IMR-90 (cell line): ENCODE results near the gene RTF1. TPM values are rescaled to one million over a fixed set of nuclear protein-coding genes. Genes with fewer than 3 reads are reported as not detected.

Experiments used
- ATAC-seq: fragments of 200-7000 bp; cut with Tn5 transposase; 2 replicates; pipeline ENCODE4 v1.9.1; 2020; ENCODE audit warnings: low read depth, mild to moderate bottlenecking, moderate library complexity
- BruUV-seq: library from RNA; stranded (reverse); fragments of 400-500 nt; replicated peaks from 2 replicates; lab custom pipeline; 2021; lab: Mats Ljungman, UMichigan
- CTCF ChIA-PET: fragments of 300-600 bp; formaldehyde crosslinking; extraction: SDS; loops from one replicate; lab custom pipeline; 2021; ENCODE audit warnings: antibody characterized with exemption; lab: Yijun Ruan, JAX
- POLR2A ChIA-PET: fragments of 300-600 bp; sonication (Branson Sonifier 250); formaldehyde crosslinking; loops from one replicate; lab custom pipeline; 2022; ENCODE audit warnings: antibody characterized with exemption; ENCODE audit not compliant: unreplicated experiment; lab: Charles Lee
- DNase-seq: peaks from one replicate; pipeline ENCODE4 v3.0.0; 2013
- H2AFZ ChIP-seq: replicated peaks from 2 replicates; pipeline ENCODE3; 2013; ENCODE audit warnings: low read length, mild to moderate bottlenecking; ENCODE audit not compliant: poor library complexity
- H2AK5ac ChIP-seq: 2 replicates; pipeline ENCODE4 v1.6.1; 2013; ENCODE audit warnings: low read depth, low read length, inconsistent platforms
- H2AK9ac ChIP-seq: replicated peaks from 2 replicates; pipeline ENCODE3; 2013; ENCODE audit warnings: mild to moderate bottlenecking, low read depth, low read length, moderate library complexity; ENCODE audit not compliant: poor library complexity
- H2BK120ac ChIP-seq: 2 replicates; pipeline ENCODE4 v1.6.1; 2013; ENCODE audit warnings: low read depth, low read length, inconsistent platforms
- H2BK15ac ChIP-seq: 3 replicates; pipeline ENCODE4 v1.6.1; 2013; ENCODE audit warnings: low read depth, low read length, inconsistent platforms
- H2BK20ac ChIP-seq: 2 replicates; pipeline ENCODE4 v1.6.1; 2013; ENCODE audit warnings: low read depth, mild to moderate bottlenecking, inconsistent platforms, low read length, moderate library complexity
- H2BK5ac ChIP-seq: 2 replicates; pipeline ENCODE4 v1.6.1; 2013; ENCODE audit warnings: mild to moderate bottlenecking, low read depth, low read length, inconsistent platforms; ENCODE audit not compliant: poor library complexity, severe bottlenecking
- H3K14ac ChIP-seq: replicated peaks from 2 replicates; pipeline ENCODE4 v1.6.1; 2013; ENCODE audit warnings: low read depth, low read length, inconsistent platforms
- H3K18ac ChIP-seq: 2 replicates; pipeline ENCODE4 v1.6.1; 2013; ENCODE audit warnings: low read depth, low read length, control low read depth
- H3K23ac ChIP-seq: 2 replicates; pipeline ENCODE4 v1.6.1; 2013; ENCODE audit warnings: low read depth, low read length, inconsistent platforms
- H3K27ac ChIP-seq: 2 replicates; pipeline ENCODE4 v1.5.1; 2013; ENCODE audit warnings: mild to moderate bottlenecking, control low read depth, low read length; ENCODE audit not compliant: insufficient read depth
- H3K27me3 ChIP-seq: 2 replicates; pipeline ENCODE4 v1.6.1; 2013; ENCODE audit warnings: low read length; ENCODE audit not compliant: control insufficient read depth, insufficient read depth
- H3K36me3 ChIP-seq: 2 replicates; pipeline ENCODE4 v1.6.1; 2013; ENCODE audit warnings: low read length, mixed read lengths; ENCODE audit not compliant: control insufficient read depth, insufficient read depth
- H3K4ac ChIP-seq: 2 replicates; pipeline ENCODE4 v1.6.1; 2013; ENCODE audit warnings: low read depth, low read length, inconsistent platforms
- H3K4me1 ChIP-seq: 2 replicates; pipeline ENCODE4 v1.6.1; 2013; ENCODE audit warnings: low read length, mixed read lengths; ENCODE audit not compliant: control insufficient read depth, insufficient read depth
- H3K4me2 ChIP-seq: 2 replicates; pipeline ENCODE4 v1.6.1; 2013; ENCODE audit warnings: low read depth, mild to moderate bottlenecking, control low read depth, low read length, moderate library complexity
- H3K4me3 ChIP-seq: 2 replicates; pipeline ENCODE4 v1.5.1; 2013; ENCODE audit warnings: low read depth, mild to moderate bottlenecking, control low read depth, low read length, moderate library complexity; ENCODE audit not compliant: insufficient read depth
- H3K56ac ChIP-seq: 2 replicates; pipeline ENCODE4 v1.6.1; 2013; ENCODE audit warnings: low read length, inconsistent platforms; ENCODE audit not compliant: insufficient read depth; ENCODE audit errors: extremely low read depth
- H3K79me1 ChIP-seq, 2 experiments: 2 replicates each; pipeline ENCODE4 v1.6.1; 2013; ENCODE audit warnings: low read length in 2 of 2, inconsistent platforms in 1 of 2, low read depth in 1 of 2
- H3K9ac ChIP-seq: 2 replicates; pipeline ENCODE4 v1.6.1; 2013; ENCODE audit warnings: low read depth, low read length, control low read depth
- H3K9me1 ChIP-seq: 2 replicates; pipeline ENCODE4 v1.6.1; 2013; ENCODE audit warnings: low read length, inconsistent platforms; ENCODE audit not compliant: insufficient read depth
- H3K9me3 ChIP-seq: 2 replicates; pipeline ENCODE4 v1.6.1; 2013; ENCODE audit warnings: low read length; ENCODE audit not compliant: control insufficient read depth, insufficient read depth
- H4K20me1 ChIP-seq: 2 replicates; pipeline ENCODE4 v1.6.1; 2013; ENCODE audit warnings: low read length, inconsistent platforms; ENCODE audit not compliant: insufficient read depth
- H4K5ac ChIP-seq: 2 replicates; pipeline ENCODE4 v1.6.1; 2013; ENCODE audit warnings: mild to moderate bottlenecking, low read depth, low read length, control low read depth
- H4K8ac ChIP-seq, 2 experiments: 2 replicates each; pipeline ENCODE4 v1.6.1; 2013; ENCODE audit warnings: low read depth in 2 of 2, low read length in 2 of 2, control low read depth in 1 of 2, inconsistent platforms in 1 of 2
- H4K91ac ChIP-seq: 2 replicates; pipeline ENCODE4 v1.6.1; 2013; ENCODE audit warnings: low read depth, low read length, inconsistent platforms; ENCODE audit not compliant: insufficient read depth
- CEBPB ChIP-seq: IDR thresholded peaks from 2 replicates; pipeline ENCODE4 v1.6.1; 2012; ENCODE audit warnings: low read depth, low read length, improper control_type of control experiment
- CTCF ChIP-seq: conservative IDR thresholded peaks from 2 replicates; pipeline ENCODE4 v1.5.1; 2012; ENCODE audit warnings: mild to moderate bottlenecking, low read depth, low read length, improper control_type of control experiment
- FOS ChIP-seq: fragments of 150-350 bp; IDR thresholded peaks from 2 replicates; pipeline ENCODE4 v1.6.1; 2016; ENCODE audit warnings: low read depth, low read length
- POLR2A ChIP-seq: IDR thresholded peaks from 2 replicates; pipeline ENCODE4 v1.6.1; 2012; ENCODE audit warnings: mild to moderate bottlenecking, low read depth, low read length
- WGBS, 2 experiments: methylation state at CpG; one replicate each; pipeline versions ENCODE4 v1.1.5 to v1.1.7; 2013; ENCODE audit warnings: missing lambda C conversion rate in 2 of 2; ENCODE audit not compliant: insufficient read length in 1 of 2; ENCODE audit errors: extremely low coverage in 2 of 2; 5-methylcytosine and 5-hydroxymethylcytosine counted together
- dilution Hi-C: fragments of 300-500 bp; cut with HindIII; formaldehyde crosslinking; loops from one replicate; pipeline ENCODE4 v1.14.3; 2018; ENCODE audit warnings: low sequenced_read_pairs; ENCODE audit not compliant: unreplicated experiment
- in situ Hi-C: fragments of 300-500 bp; cut with MboI; formaldehyde crosslinking; loops from 3 replicates; pipeline ENCODE4 v1.14.3; 2019; ENCODE audit warnings: low sequenced_read_pairs, inconsistent platforms, mixed read lengths
- intact Hi-C: fragments of 100-400 bp; cut with micrococcal nuclease; formaldehyde crosslinking; loops from 2 replicates; pipeline ENCODE4 v1.10.0; 2022
- polyA plus RNA-seq, 3 experiments: library from polyadenylated mRNA; depleted of rRNA; stranded (reverse); fragments of >200 nt; gene quantifications; 2 replicates each; pipeline ENCODE4 v1.2.3, GENCODE V29; 2012; ENCODE audit warnings: low replicate concordance in 1 of 3
- total RNA-seq: library from RNA; depleted of rRNA; stranded (reverse); fragments of >200 nt; gene quantifications from 2 replicates; pipeline ENCODE4 v1.2.3, GENCODE V29; 2012

Gene RTF1
- total and polyA plus RNA-seq, 2 of the 4 experiments (the other 2 are of a cell fraction) = 15.1 to 24.3 TPM

DNA sequence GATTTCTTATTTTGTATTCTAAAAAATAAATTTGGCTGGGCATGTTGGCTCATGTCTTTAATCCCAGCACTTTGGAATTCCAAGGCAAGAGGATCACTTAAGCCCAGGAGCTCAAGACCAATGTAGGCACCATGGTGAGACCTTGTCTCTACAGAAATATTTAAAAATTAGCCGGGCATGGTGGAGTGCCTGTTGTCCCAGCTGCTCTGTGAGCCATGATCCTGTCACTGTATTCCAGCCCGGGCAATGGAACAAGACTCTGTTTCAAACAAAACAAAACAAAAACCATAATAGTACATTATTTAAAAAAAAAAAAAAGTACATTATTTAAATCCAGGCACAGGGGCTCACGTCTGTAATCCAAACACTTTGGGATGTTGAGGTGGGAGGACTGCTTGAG, 5.5 kb upstream of the RTF1 start:
- no peaks in the 10 kb centered on the region for H3K36me3 ChIP-seq
- H3K79me1 ChIP-seq = peaks cover 13% of the 10 kb centered on the region in 2 experiments
- H3K9me1 ChIP-seq = peaks cover 6% of the 10 kb centered on the region; the same call in 1 of the 2 replicates
- no peak overlapping the region for H3K9ac ChIP-seq
- H3K56ac ChIP-seq = no peak overlapping the region
- H2AK9ac ChIP-seq = no peak overlapping the region
- H4K5ac ChIP-seq = no peak overlapping the region
- no peak overlapping the region for H2BK5ac ChIP-seq
- ChIA-PET POLR2A (no interaction called here), CTCF (no interaction called here)
- DNase-seq (no peak), ATAC-seq (no peak)
- no peak overlapping the region for H3K18ac ChIP-seq
- no TSS peak for BruUV-seq
- H3K4ac ChIP-seq = no peak overlapping the region
- TF ChIP-seq FOS (no peak), POLR2A (no peak), CEBPB (no peak), CTCF (no peak)
- intact Hi-C loops (loop anchor here (10.0 kb wide), 1 partner anchor 177 kb away; the partner anchor contains the start of genes CHP1 and EXD1), in situ Hi-C loops (no loop called here), dilution Hi-C loops (no loop called here)
- 0 out of 2 replicates have a peak, but pooled peaks cover 2% of the 10 kb centered on the region for H3K4me1 ChIP-seq
- no peak overlapping the region for H3K14ac ChIP-seq
- no peak overlapping the region for H4K91ac ChIP-seq
- H3K4me3 ChIP-seq = no peak overlapping the region
- no peak overlapping the region for H2BK15ac ChIP-seq
- no peak overlapping the region for H4K8ac ChIP-seq
- H3K4me2 ChIP-seq = no peak overlapping the region
- no peak overlapping the region for H2BK20ac ChIP-seq
- no peaks in the 10 kb centered on the region for H3K27me3 ChIP-seq
- H2AFZ ChIP-seq = no peak overlapping the region
- H3K27ac ChIP-seq = no peak overlapping the region
- no peak overlapping the region for H2BK120ac ChIP-seq
- no CpG with 5 or more reads among the region's 3 CpGs for WGBS, 2 experiments
- no peak overlapping the region for H2AK5ac ChIP-seq
- H3K9me3 ChIP-seq = no peaks in the 10 kb centered on the region
- H4K20me1 ChIP-seq = no peaks in the 10 kb centered on the region
- H3K23ac ChIP-seq = no peak overlapping the region
